CD14-positive monocyte (primary cell): ENCODE data around the gene SATB1. TPM values are rescaled to one million over a fixed set of nuclear protein-coding genes. Genes with fewer than 3 reads are reported as not detected.

Source experiments
- DNase-seq, 3 donors: peaks; one replicate each; pipeline ENCODE4 v3.0.0-alpha.2; 2011 to 2022
- H2AFZ ChIP-seq: 2 replicates; pipeline ENCODE4 v1.6.0; 2012; ENCODE audit warnings: mild to moderate bottlenecking, low read depth, low read length, inconsistent platforms; ENCODE audit not compliant: insufficient read depth, poor library complexity, severe bottlenecking
- H3K27ac ChIP-seq, 2 donors: 1 replicate in 1 of 2; 2 replicates in 1 of 2; pipeline ENCODE4 v1.5.1; 2012 to 2013; ENCODE audit warnings: low read length in 2 of 2, control low read depth in 1 of 2, inconsistent platforms in 1 of 2, low read depth in 1 of 2, mild to moderate bottlenecking in 1 of 2
- H3K27me3 ChIP-seq, 2 donors: one replicate each; pipeline versions ENCODE4 v1.6.0 to v1.6.1; 2011 to 2013; ENCODE audit warnings: low read length in 2 of 2; ENCODE audit not compliant: control insufficient read depth in 2 of 2, insufficient read depth in 2 of 2
- H3K36me3 ChIP-seq, 2 donors: replicated peaks in 1 of 2; 1 replicate in 1 of 2; 2 replicates in 1 of 2; pipeline versions ENCODE4 v1.5.1 to v1.6.1; 2012 to 2013; ENCODE audit warnings: low read length in 2 of 2, control low read depth in 1 of 2, inconsistent platforms in 1 of 2, mild to moderate bottlenecking in 1 of 2; ENCODE audit not compliant: insufficient read depth in 2 of 2, control insufficient read depth in 1 of 2
- H3K4me1 ChIP-seq, 2 donors: 1 replicate in 1 of 2; 2 replicates in 1 of 2; pipeline versions ENCODE4 v1.5.1 to v1.6.1; 2012 to 2013; ENCODE audit warnings: low read length in 2 of 2, control low read depth in 1 of 2, inconsistent platforms in 1 of 2, mild to moderate bottlenecking in 1 of 2, moderate library complexity in 1 of 2; ENCODE audit not compliant: insufficient read depth in 2 of 2, control insufficient read depth in 1 of 2
- H3K4me2 ChIP-seq: replicated peaks from 2 replicates; pipeline ENCODE3; 2012; ENCODE audit warnings: low read length, moderate library complexity, mild to moderate bottlenecking; ENCODE audit not compliant: poor library complexity, severe bottlenecking; ENCODE audit errors: extremely low read depth
- H3K4me3 ChIP-seq, 3 experiments: fragments of 200-600 bp in 1 of 3; sonication (generic) in 1 of 3; replicated peaks in 1 of 3; 1 replicate in 2 of 3; 2 replicates in 1 of 3; pipeline ENCODE4 v1.5.1; 2011 to 2013; ENCODE audit warnings: low read length in 3 of 3, mild to moderate bottlenecking in 3 of 3, control low read depth in 2 of 3, low read depth in 2 of 3, inconsistent platforms in 1 of 3, moderate library complexity in 1 of 3
- H3K79me2 ChIP-seq: 2 replicates; pipeline ENCODE4 v1.6.0; 2012; ENCODE audit warnings: mild to moderate bottlenecking, control low read depth, inconsistent platforms, low read length, moderate library complexity; ENCODE audit not compliant: insufficient read depth
- H3K9ac ChIP-seq: 2 replicates; pipeline ENCODE4 v1.6.0; 2017; ENCODE audit warnings: low read length, mild to moderate bottlenecking; ENCODE audit not compliant: insufficient read depth, poor library complexity, severe bottlenecking
- H3K9me3 ChIP-seq, 2 donors: replicated peaks in 1 of 2; 1 replicate in 1 of 2; 2 replicates in 1 of 2; pipeline versions ENCODE4 v1.5.1 to v1.6.1; 2012 to 2013; ENCODE audit warnings: low read length in 2 of 2, control low read depth in 1 of 2; ENCODE audit not compliant: control insufficient read depth in 1 of 2, insufficient read depth in 1 of 2
- H4K20me1 ChIP-seq: 2 replicates; pipeline ENCODE4 v1.6.0; 2012; ENCODE audit warnings: mild to moderate bottlenecking, low read length, control low read depth, moderate library complexity; ENCODE audit not compliant: insufficient read depth
- H3K27ac Mint-ChIP-seq, 7 donors: one replicate each; pipeline ENCODE4 v1.8.0; 2020; ENCODE audit warnings: mild to moderate bottlenecking in 7 of 7, mixed read lengths in 7 of 7, moderate library complexity in 6 of 7, inconsistent platforms in 2 of 7
- H3K27me3 Mint-ChIP-seq, 3 donors: one replicate each; pipeline ENCODE4 v1.8.0; 2021 to 2022; ENCODE audit warnings: low read depth in 3 of 3, mild to moderate bottlenecking in 3 of 3, mixed read lengths in 3 of 3, moderate library complexity in 3 of 3, inconsistent platforms in 1 of 3
- H3K36me3 Mint-ChIP-seq, 2 donors: one replicate each; pipeline ENCODE4 v1.8.0; 2020; ENCODE audit warnings: mixed read lengths in 2 of 2, inconsistent platforms in 1 of 2, mild to moderate bottlenecking in 1 of 2
- H3K4me1 Mint-ChIP-seq: one replicate; pipeline ENCODE4 v1.8.0; 2020; ENCODE audit warnings: mild to moderate bottlenecking, mixed read lengths
- H3K4me3 Mint-ChIP-seq, 2 donors: one replicate each; pipeline ENCODE4 v1.8.0; 2020; ENCODE audit warnings: mild to moderate bottlenecking in 2 of 2, mixed read lengths in 2 of 2, moderate library complexity in 1 of 2
- H3K9me3 Mint-ChIP-seq, 7 donors: one replicate each; pipeline ENCODE4 v1.8.0; 2020 to 2022; ENCODE audit warnings: mixed read lengths in 7 of 7, mild to moderate bottlenecking in 6 of 7, moderate library complexity in 6 of 7, inconsistent platforms in 2 of 7
- CTCF ChIP-seq: fragments of 200-600 bp; IDR thresholded peaks from one replicate; pipeline ENCODE4 v1.8.0; 2022; ENCODE audit warnings: antibody characterized with exemption, mild to moderate bottlenecking
- WGBS: methylation state at CpG from one replicate; pipeline ENCODE4 v1.1.5; 2013; ENCODE audit warnings: missing lambda C conversion rate; ENCODE audit not compliant: insufficient coverage; 5-methylcytosine and 5-hydroxymethylcytosine counted together
- intact Hi-C, 2 donors: fragments of 100-400 bp; cut with micrococcal nuclease; formaldehyde crosslinking; loops; one replicate each; pipeline versions ENCODE4 v1.15.0 to v1.15.1; 2023
- polyA plus RNA-seq, 3 donors: library from polyadenylated mRNA; depleted of rRNA in 1 of 3; unstranded in 2 of 3; stranded (reverse) in 1 of 3; fragments of 300-500 nt in 2 of 3; fragments of >200 nt in 1 of 3; fragmentation: Illumina TruSeq in 2 of 3; gene quantifications; 1 replicate in 2 of 3; 2 replicates in 1 of 3; pipeline ENCODE4 v1.2.3, GENCODE V29; 2012 to 2021

SATB1 gene
- polyA plus RNA-seq, 3 donors: 4.3 to 35.3 (median 6.9) TPM

DNA sequence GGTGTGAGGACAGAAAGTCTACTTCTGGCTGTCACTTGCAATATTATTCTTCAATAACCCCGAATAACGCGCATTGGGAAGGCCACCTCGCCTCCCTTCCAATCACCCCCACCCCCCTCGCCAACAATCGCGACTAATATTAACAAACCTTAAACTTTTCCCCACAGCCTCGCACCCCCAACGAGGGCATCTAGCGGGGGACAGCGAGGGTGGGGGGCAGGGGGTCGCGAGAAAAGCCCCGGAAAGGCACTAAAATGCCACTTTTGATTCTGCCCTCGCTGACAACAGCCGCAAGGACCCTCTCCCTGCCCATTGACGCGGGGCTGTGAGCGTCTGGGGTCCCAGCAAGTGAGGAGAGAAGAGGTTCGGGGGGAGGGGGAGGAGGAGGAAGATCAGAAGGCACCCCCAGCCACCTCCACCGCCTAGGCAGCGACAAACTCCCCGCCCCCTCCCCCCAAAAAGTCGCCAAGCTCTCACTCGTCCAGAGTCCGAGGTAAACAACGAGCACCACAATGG lies 868 bp downstream of the SATB1 start:
- H3K9ac ChIP-seq: peak overlapping the region; percentile 87
- 0% methylated on average over 9 of the region's 27 CpGs for WGBS
- intact Hi-C loops: no loop called here

More for the DNA sequence above, 868 bp downstream of the SATB1 start:
- peak overlapping the region; percentile 87 to 96 (median 94) for H3K27ac Mint-ChIP-seq
- Histone ChIP-seq H3K4me2 (peak overlapping the region; percentile 90), H3K27ac (peak overlapping the region; percentile 64 to 90), H2AFZ (peak overlapping the region; percentile 84), H3K9me3 (no peaks in the 10 kb centered on the region), H4K20me1 (peaks cover 6% of the 10 kb centered on the region), H3K27me3 (no peaks in the 10 kb centered on the region), H3K36me3 (peaks cover 10 to 17% of the 10 kb centered on the region in 2 donors), H3K79me2 (peaks cover 36% of the 10 kb centered on the region), H3K4me1 (peaks cover 13 to 21% of the 10 kb centered on the region in 2 donors), H3K4me3 (peak overlapping the region; percentile 76 to 96 (median 87))
- H3K27me3 Mint-ChIP-seq: no peaks in the 10 kb centered on the region
- H3K36me3 Mint-ChIP-seq: peaks cover 14 to 17% of the 10 kb centered on the region in 2 donors
- no peak for TF ChIP-seq CTCF
- H3K4me3 Mint-ChIP-seq: peak overlapping the region; percentile 93 to 99
- no peak for DNase-seq
- no peaks in the 10 kb centered on the region for H3K9me3 Mint-ChIP-seq
- peaks cover 31% of the 10 kb centered on the region for H3K4me1 Mint-ChIP-seq
